ENCODE results near the gene SPOCK3.

SPOCK3 gene

DNA sequence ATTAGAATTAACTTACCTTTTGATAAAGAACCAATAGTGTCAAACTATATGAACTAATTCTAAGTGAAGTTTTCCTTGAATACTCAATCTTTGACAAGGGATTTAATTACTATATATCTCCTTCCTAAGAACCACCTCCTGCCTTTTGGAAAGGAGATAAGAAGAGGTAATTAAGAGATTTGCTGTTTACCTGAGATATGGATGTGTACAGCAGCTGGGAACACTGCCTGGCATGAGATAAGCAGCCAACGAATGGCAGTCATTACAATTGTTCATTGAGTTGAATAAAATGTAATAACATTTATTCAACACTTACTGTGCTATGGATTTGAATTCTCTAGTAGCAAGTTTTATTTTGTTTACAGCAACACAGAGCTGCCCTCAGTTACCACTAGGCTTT, 407.1 kb downstream of the SPOCK3 start:
- H3K4me3 ChIP-seq (ENCODE audit: low read depth, low read length), result no peak overlapping the region
- in situ Hi-C loops (cut with HindIII; ENCODE audit: low sequenced_read_pairs), result no loop called here
- no peak for TF ChIP-seq CTCF (IDR thresholded peaks at IDR 0.05; ENCODE audit: low read depth, low read length, missing control alignments)
- no peak for DNase-seq (ENCODE audit: low read depth)

DNA sequence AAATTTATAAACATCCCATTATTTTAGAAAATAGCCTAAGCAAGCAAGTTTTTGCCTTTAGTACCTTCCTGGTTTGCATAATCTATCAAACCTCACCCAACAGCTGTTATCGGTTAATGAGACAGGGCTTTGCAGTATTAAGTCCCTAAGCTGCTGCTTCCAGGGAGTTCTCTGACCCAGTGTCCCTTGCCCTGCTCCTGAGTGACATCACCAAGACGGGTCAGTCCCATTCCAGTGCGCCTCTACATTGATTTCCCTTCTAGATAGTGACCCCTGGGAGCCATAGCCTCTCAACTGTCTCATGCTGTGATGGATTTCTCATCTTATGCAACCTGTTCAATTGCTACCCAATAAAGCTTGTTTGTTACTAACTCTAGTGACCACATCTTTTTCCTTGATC, 410.4 kb downstream of the SPOCK3 start:
- DNase-seq (ENCODE audit: low read depth), result no peak
- no peak overlapping the region for H3K4me3 ChIP-seq (ENCODE audit: low read depth, low read length)
- no peak for TF ChIP-seq CTCF (IDR thresholded peaks at IDR 0.05; ENCODE audit: low read depth, low read length, missing control alignments)
- in situ Hi-C loops (cut with HindIII; ENCODE audit: low sequenced_read_pairs), result no loop called here

GRCh38 chr4:166823126-166823525, 411.2 kb downstream of the SPOCK3 start:
- in situ Hi-C loops (cut with HindIII; ENCODE audit: low sequenced_read_pairs), result no loop called here
- no peak for TF ChIP-seq CTCF (IDR thresholded peaks at IDR 0.05; ENCODE audit: low read depth, low read length, missing control alignments)
- no peak for DNase-seq (ENCODE audit: low read depth)
- no peak overlapping the region for H3K4me3 ChIP-seq (ENCODE audit: low read depth, low read length)

DNA sequence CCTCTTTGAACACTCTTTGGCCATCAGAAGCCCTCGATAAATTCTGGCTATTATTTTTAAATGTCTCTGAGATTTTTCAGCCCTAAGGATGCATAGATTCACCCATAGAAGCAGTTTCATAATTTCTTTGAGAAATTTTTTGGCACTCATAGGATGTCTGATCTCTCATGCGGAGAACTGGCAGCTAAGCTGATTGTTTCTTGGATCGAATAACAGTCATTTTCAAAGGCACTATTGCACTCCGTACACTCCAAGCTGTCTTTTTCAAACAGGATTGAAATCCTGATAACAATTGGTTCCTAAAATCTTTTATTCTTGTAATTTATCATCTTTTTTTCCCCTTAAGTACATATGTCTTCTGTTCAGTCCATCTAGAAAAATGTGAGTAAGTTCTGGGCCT, 411.9 kb downstream of the SPOCK3 start:
- TF ChIP-seq CTCF (IDR thresholded peaks at IDR 0.05; ENCODE audit: low read depth, low read length, missing control alignments), result no peak
- no peak for DNase-seq (ENCODE audit: low read depth)
- no peak overlapping the region for H3K4me3 ChIP-seq (ENCODE audit: low read depth, low read length)
- in situ Hi-C loops (cut with HindIII; ENCODE audit: low sequenced_read_pairs), result no loop called here

- in situ Hi-C loops (cut with HindIII; ENCODE audit: low sequenced_read_pairs), result no loop called here
- DNase-seq (ENCODE audit: low read depth), result no peak
- no peak overlapping the region for H3K4me3 ChIP-seq (ENCODE audit: low read depth, low read length)
- TF ChIP-seq CTCF (IDR thresholded peaks at IDR 0.05; ENCODE audit: low read depth, low read length, missing control alignments), result no peak
Observed at GRCh38 chr4:166816890-166817289, 417.4 kb downstream of the SPOCK3 start.

DNA sequence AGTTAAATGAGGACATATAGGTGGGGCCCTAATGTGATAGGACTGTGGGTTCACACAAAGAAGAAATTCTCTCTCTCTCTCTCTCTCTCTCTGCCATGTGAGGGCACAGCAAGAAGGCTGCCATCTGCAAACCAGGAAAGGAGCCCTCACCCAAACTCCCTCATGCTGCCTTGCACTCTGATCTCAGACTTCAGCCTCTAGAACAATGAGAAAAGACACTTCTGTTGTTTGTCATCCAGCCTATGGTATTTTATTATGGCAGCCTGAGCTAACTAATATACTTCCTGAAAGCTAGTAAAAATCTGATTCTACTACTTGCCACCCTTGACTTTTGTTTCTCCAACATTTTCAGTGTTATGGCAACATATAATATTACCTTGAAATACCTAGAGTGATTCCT, 425.9 kb downstream of the SPOCK3 start:
- no peak for DNase-seq (ENCODE audit: low read depth)
- in situ Hi-C loops (cut with HindIII; ENCODE audit: low sequenced_read_pairs), result no loop called here
- no peak for TF ChIP-seq CTCF (IDR thresholded peaks at IDR 0.05; ENCODE audit: low read depth, low read length, missing control alignments)
- H3K4me3 ChIP-seq (ENCODE audit: low read depth, low read length), result no peak overlapping the region

- DNase-seq (ENCODE audit: low read depth), result no peak
- TF ChIP-seq CTCF (IDR thresholded peaks at IDR 0.05; ENCODE audit: low read depth, low read length, missing control alignments), result no peak
- in situ Hi-C loops (cut with HindIII; ENCODE audit: low sequenced_read_pairs), result no loop called here
- no peak overlapping the region for H3K4me3 ChIP-seq (ENCODE audit: low read depth, low read length)
Observed at GRCh38 chr4:166802346-166802745, 431.9 kb downstream of the SPOCK3 start.
